CMK (cell line): ENCODE data around the gene HCLS1.
"Not testable (repeated sequence)": the region's sequence is repeated elsewhere in the genome, so short reads cannot be mapped to it uniquely, and the experiment has no call there.

ENCODE experiments used
- DNase-seq: peaks from one replicate; pipeline ENCODE4 v3.0.0-alpha.2; 2010; ENCODE audit warnings: low read depth

The HCLS1 gene

GRCh38 chr3:121654493-121655385 is 6.0 kb downstream of the HCLS1 start:
- no peak for DNase-seq

GRCh38 chr3:121651684-121652083 is 9.0 kb downstream of the HCLS1 start:
- DNase-seq, result no peak

GRCh38 chr3:121649645-121650044 is 11.1 kb downstream of the HCLS1 start:
- no peak for DNase-seq

GRCh38 chr3:121648219-121648958 is 12.3 kb downstream of the HCLS1 start:
- DNase-seq, result no peak

GRCh38 chr3:121645054-121645453 is 15.6 kb downstream of the HCLS1 start:
- no peak for DNase-seq

GRCh38 chr3:121642601-121643314 is 17.9 kb downstream of the HCLS1 start:
- DNase-seq, result no peak

- no peak for DNase-seq
Observed at GRCh38 chr3:121641127-121641526, 19.6 kb downstream of the HCLS1 start.

GRCh38 chr3:121637922-121638321 is 22.8 kb downstream of the HCLS1 start:
- no peak for DNase-seq

GRCh38 chr3:121630355-121630754 is 30.3 kb downstream of the HCLS1 start:
- DNase-seq, result no peak

- DNase-seq, result no peak
Observed at GRCh38 chr3:121629601-121630000, 31.1 kb downstream of the HCLS1 start.

- DNase-seq, result no peak
Observed at GRCh38 chr3:121627622-121628021, 33.1 kb downstream of the HCLS1 start.

GRCh38 chr3:121627211-121627610 is 33.5 kb downstream of the HCLS1 start:
- no peak for DNase-seq

- no peak for DNase-seq
Observed at GRCh38 chr3:121626495-121626894, 34.2 kb downstream of the HCLS1 start.

GRCh38 chr3:121624147-121624899 is 36.4 kb downstream of the HCLS1 start:
- DNase-seq, result no peak

GRCh38 chr3:121621491-121621890 is 39.2 kb downstream of the HCLS1 start:
- no peak for DNase-seq

GRCh38 chr3:121619691-121620090 is 41.0 kb downstream of the HCLS1 start:
- no peak for DNase-seq

- DNase-seq, result no peak
Observed at GRCh38 chr3:121606106-121606505, 54.6 kb downstream of the HCLS1 start.

GRCh38 chr3:121604759-121605158 is 55.9 kb downstream of the HCLS1 start:
- DNase-seq, result no peak

GRCh38 chr3:121601212-121601812 is 59.4 kb downstream of the HCLS1 start:
- DNase-seq, result no peak

GRCh38 chr3:121599900-121600299 is 60.8 kb downstream of the HCLS1 start:
- DNase-seq, result not testable (repeated sequence)

- DNase-seq, result no peak
Observed at GRCh38 chr3:121598564-121598963, 62.1 kb downstream of the HCLS1 start.
